ENCODE measurements around the gene GMIP.

Gene GMIP

GRCh38 chr19:19642506-19643157 lies 825 bp downstream of the GMIP start:
- peak overlapping the region; percentile 60 for H3K4me3 ChIP-seq (ENCODE audit: low read length)
- TF ChIP-seq CTCF (IDR thresholded peaks at IDR 0.05; ENCODE audit: insufficient read depth, low read depth, low read length, missing control alignments): no peak
- DNase-seq (ENCODE audit: low read depth): no peak

- no peak for DNase-seq (ENCODE audit: low read depth)
- H3K4me3 ChIP-seq (ENCODE audit: low read length): no peak overlapping the region
- no peak for TF ChIP-seq CTCF (IDR thresholded peaks at IDR 0.05; ENCODE audit: insufficient read depth, low read depth, low read length, missing control alignments)
Observed at GRCh38 chr19:19637523-19638251, 5.8 kb downstream of the GMIP start.

GRCh38 chr19:19637186-19637522 lies 6.3 kb downstream of the GMIP start:
- no peak for TF ChIP-seq CTCF (IDR thresholded peaks at IDR 0.05; ENCODE audit: insufficient read depth, low read depth, low read length, missing control alignments)
- H3K4me3 ChIP-seq (ENCODE audit: low read length): no peak overlapping the region
- no peak for DNase-seq (ENCODE audit: low read depth)

GRCh38 chr19:19636573-19637185 lies 6.8 kb downstream of the GMIP start:
- no peak for TF ChIP-seq CTCF (IDR thresholded peaks at IDR 0.05; ENCODE audit: insufficient read depth, low read depth, low read length, missing control alignments)

GRCh38 chr19:19635313-19635702 lies 8.1 kb downstream of the GMIP start:
- no peak for DNase-seq (ENCODE audit: low read depth)
- H3K4me3 ChIP-seq (ENCODE audit: low read length): no peak overlapping the region
- TF ChIP-seq CTCF (IDR thresholded peaks at IDR 0.05; ENCODE audit: insufficient read depth, low read depth, low read length, missing control alignments): no peak

More at GRCh38 chr19:19636573-19637185, 6.8 kb downstream of the GMIP start:
- no peak overlapping the region for H3K4me3 ChIP-seq (ENCODE audit: low read length)
- DNase-seq (ENCODE audit: low read depth): no peak

GRCh38 chr19:19634516-19635312 lies 8.7 kb downstream of the GMIP start:
- no peak for TF ChIP-seq CTCF (IDR thresholded peaks at IDR 0.05; ENCODE audit: insufficient read depth, low read depth, low read length, missing control alignments)
- no peak overlapping the region for H3K4me3 ChIP-seq (ENCODE audit: low read length)
- no peak for DNase-seq (ENCODE audit: low read depth)

Data from epithelial cell of esophagus (primary cell).